C4-2B (cell line): ENCODE results near the gene IL11.

Experiments
- H3K27ac ChIP-seq: fragments of 450-650 bp; 2 replicates; pipeline ENCODE4 v1.5.1; 2017
- ZFX ChIP-seq: fragments of 450-650 bp; IDR thresholded peaks from 2 replicates; pipeline ENCODE4 v1.6.1; 2017
- TF ChIP-seq, protein P1 (sequence below): fragments of 450-650 bp; conservative IDR thresholded peaks from 2 replicates; pipeline ENCODE4 v1.5.1; 2017; ENCODE audit warnings: mild to moderate bottlenecking

IL11 gene

DNA sequence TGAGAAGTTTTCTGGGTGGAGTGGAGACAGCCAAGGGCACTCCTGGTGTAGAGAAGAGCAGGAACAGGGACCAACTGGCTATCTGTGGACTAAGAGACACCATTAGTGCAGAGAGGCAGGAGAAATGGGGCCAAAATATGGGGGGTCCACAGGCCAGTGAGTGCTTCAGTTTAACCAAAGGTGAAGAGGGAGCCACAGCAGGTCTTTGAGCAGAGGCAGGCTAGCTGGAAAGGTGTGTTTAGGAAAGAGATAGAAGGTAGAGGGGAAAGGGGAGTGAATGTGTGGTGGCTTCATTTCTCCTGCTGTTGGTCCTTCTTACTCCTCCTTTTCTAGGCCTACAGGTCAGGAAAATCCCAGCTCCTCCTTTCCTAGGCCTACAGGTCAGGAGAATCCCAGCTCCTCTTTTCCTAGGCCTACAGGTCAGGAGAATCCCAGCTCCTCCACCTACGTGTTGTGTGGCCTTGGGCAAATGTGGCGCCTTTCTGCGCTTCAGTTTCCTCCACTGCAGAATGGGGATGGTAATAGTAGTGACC lies 12.3 kb upstream of the IL11 start:
- peak overlapping the region; percentile 91 for H3K27ac ChIP-seq

DNA sequence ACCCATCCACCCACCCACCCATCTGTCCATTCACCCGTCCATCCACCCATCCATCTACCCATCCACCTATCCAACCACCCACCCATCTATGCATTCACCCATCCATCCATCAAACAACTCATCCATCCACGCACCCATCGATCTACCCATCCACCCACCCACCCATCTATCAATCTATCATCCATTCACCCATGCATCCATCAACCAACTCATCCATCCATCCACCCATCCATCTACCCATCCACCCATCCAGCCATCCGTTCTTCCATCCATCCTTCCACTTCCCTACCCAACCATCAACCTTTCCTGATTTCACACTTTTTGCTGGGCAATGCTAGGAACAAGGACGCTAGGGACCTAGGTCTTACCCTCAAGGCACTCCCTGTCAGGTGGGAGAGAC lies 11.8 kb upstream of the IL11 start:
- TF ChIP-seq, protein P1, sequence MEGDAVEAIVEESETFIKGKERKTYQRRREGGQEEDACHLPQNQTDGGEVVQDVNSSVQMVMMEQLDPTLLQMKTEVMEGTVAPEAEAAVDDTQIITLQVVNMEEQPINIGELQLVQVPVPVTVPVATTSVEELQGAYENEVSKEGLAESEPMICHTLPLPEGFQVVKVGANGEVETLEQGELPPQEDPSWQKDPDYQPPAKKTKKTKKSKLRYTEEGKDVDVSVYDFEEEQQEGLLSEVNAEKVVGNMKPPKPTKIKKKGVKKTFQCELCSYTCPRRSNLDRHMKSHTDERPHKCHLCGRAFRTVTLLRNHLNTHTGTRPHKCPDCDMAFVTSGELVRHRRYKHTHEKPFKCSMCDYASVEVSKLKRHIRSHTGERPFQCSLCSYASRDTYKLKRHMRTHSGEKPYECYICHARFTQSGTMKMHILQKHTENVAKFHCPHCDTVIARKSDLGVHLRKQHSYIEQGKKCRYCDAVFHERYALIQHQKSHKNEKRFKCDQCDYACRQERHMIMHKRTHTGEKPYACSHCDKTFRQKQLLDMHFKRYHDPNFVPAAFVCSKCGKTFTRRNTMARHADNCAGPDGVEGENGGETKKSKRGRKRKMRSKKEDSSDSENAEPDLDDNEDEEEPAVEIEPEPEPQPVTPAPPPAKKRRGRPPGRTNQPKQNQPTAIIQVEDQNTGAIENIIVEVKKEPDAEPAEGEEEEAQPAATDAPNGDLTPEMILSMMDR, result no peak
- no peak for TF ChIP-seq ZFX
- H3K27ac ChIP-seq, result no peak overlapping the region

More for the DNA sequence above, 12.3 kb upstream of the IL11 start:
- TF ChIP-seq, protein P1, result no peak
- no peak for TF ChIP-seq ZFX

DNA sequence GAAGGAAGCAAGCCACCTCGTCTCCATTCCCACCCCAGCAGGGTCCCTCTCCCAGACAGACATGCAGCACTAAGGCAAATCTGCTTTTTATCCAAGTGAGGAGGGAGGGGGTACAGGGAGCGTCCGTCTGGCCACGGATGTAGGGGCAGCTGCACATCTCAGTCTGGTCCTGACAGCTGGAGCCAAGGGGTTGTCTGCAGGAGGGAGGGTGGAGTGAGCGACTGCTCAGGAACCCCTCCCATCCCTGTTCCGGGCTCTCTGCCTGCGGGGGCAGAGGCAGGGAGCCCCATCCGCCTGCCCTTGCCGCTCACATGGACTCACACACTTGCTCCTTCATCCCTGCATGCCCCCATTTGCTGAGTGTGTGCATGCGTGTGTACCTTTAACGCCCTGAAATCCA lies 8.9 kb upstream of the IL11 start:
- no peak for TF ChIP-seq ZFX
- TF ChIP-seq, protein P1, result no peak
- no peak overlapping the region for H3K27ac ChIP-seq

DNA sequence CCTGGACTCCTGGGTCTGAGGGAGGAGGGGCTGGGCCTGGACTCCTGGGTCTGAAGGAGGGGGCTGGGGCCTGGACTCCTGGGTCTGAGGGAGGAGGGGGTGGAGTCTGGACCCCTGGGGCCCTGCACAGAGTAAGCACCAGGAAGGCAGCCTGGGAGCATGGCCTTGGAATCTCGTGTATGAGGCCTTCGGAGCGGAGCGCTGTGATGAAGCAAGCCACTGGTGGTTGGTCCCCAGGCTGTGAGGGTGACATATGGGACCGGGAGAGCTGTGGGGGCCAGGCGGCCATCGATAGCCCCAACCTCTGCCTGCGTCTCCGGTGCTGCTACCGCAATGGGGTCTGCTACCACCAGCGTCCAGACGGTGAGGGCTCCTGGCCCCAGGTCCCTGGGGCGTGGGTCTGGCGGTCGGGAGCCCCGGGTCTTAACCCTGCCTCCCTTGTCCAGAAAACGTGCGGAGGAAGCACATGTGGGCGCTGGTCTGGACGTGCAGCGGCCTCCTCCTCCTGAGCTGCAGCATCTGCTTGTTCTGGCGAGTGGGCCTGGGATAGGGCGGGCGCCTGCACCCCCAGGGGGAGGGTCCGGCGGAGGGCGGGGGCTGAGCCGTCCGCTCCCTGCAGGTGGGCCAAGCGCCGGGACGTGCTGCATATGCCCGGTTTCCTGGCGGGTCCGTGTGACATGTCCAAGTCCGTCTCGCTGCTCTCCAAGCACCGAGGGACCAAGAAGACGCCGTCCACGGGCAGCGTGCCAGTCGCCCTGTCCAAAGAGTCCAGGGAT lies 7.3 kb upstream of the IL11 start:
- no peak overlapping the region for H3K27ac ChIP-seq
- no peak for TF ChIP-seq ZFX
- TF ChIP-seq, protein P1, result no peak

DNA sequence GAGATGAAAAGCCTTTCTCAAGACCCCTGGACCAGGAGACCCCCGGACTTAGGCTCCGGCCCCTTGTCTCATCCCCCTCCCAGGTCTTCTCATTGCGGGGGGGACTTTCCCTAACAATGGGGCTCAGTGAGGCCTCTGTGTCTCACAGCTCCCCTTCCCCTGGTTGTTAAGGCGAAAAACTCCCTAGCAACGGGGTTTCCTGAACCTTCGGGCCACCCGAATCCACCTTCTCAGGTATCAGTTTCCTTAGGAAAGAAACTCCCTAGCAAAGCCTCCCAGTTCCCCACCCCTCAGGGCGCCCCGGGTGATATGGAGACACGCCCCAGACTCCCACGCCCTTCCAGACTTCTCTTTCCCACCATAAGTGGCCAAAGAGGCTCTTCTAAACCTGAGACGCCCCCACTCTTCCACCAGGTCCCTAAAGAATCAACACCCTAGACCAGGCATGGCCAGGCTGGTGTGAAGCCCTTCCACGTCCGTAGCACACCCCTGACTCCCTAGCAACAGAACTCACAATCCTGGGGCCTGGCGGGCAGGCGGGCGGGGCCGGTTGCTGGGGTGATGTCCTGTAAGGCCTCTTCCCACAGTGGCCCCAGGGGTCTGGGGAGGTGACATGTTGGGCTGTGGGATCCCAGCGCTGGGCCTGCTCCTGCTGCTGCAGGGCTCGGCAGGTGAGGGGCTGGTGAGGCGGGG lies 6.1 kb upstream of the IL11 start, which contains the start of gene TMEM190:
Gene TMEM190 (plus strand): TSS at position 586 of the 693 bp plus-strand sequence. CDS start 28 bp downstream, at position 614.
- TF ChIP-seq ZFX, result no peak
- TF ChIP-seq, protein P1, result no peak
- H3K27ac ChIP-seq, result no peak within 1 kb of the TSS

DNA sequence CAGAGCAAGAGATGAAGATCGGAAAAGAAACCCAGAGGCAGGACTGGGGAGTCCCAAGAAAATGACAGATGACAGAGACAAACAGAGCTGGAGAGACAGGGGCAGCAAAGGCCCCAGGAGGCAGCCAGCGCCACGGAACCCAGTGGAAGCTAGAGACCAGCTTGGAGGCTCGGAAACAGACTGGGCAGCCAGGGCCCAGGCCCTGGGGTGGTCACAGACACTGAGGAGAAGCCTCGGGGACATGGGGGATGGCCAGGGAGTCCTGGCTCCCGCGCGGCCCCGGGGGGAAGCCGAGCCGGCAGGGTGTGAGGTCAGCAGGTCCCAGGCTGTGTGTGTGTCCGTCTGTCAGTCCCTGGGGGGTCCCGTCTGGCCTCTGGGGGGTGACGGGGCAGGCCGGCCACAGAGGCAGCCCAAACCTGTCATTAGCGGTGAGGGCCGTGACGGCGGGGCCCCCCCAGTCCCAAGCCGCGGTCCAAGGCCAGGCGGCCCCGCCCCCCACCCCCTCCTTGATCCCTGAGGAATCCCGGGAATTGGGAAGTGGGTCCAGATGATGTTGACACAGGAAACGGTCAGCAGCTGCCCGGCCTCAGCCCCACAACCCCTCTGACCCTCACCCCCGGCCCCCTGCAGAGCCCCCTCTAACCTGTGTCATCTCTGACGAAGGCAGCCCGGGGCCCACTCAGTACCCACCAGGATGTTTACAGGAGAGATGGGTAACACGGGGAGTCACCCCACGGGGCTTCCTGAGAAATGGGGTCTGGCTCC lies 3.9 kb upstream of the IL11 start:
- TF ChIP-seq, protein P1, result no peak
- no peak for TF ChIP-seq ZFX
- H3K27ac ChIP-seq, result no peak overlapping the region
